Esophagus squamous epithelium (tissue), 5 donors: ENCODE measurements around the gene LAMA3. TPM values are rescaled to one million over a fixed set of nuclear protein-coding genes. Genes with fewer than 3 reads are reported as not detected.
"Not testable (repeated sequence)": the region's sequence is repeated elsewhere in the genome, so short reads cannot be mapped to it uniquely, and the experiment has no call there.

Source experiments
- DNase-seq: peaks from one replicate; lab custom pipeline; 2025; lab: John Stamatoyannopoulos, UW
- H3K27ac ChIP-seq, 4 donors: fragments of 200-600 bp; sonication (generic); one replicate each; pipeline ENCODE4 v1.5.1; 2016 to 2019; ENCODE audit warnings: mild to moderate bottlenecking in 1 of 4
- H3K27me3 ChIP-seq, 4 donors: fragments of 200-600 bp; sonication (generic); 1 replicate in 3 of 4; 2 replicates in 1 of 4; pipeline versions ENCODE4 v1.5.1 to v1.6.0; 2017 to 2021; ENCODE audit warnings: antibody characterized with exemption in 1 of 4
- H3K36me3 ChIP-seq, 3 donors: fragments of 200-600 bp; sonication (generic); one replicate each; pipeline ENCODE4 v1.5.1; 2016 to 2019
- H3K4me1 ChIP-seq, 3 donors: fragments of 200-600 bp; sonication (generic); one replicate each; pipeline ENCODE4 v1.5.1; 2017 to 2019
- H3K4me3 ChIP-seq, 4 donors: fragments of 200-600 bp; sonication (generic); 1 replicate in 3 of 4; 2 replicates in 1 of 4; pipeline ENCODE4 v1.5.1; 2016 to 2019; ENCODE audit warnings: mild to moderate bottlenecking in 2 of 4, moderate library complexity in 1 of 4
- H3K9me3 ChIP-seq, 3 donors: fragments of 200-600 bp; sonication (generic); one replicate each; pipeline ENCODE4 v1.5.1; 2016 to 2019
- POLR2A ChIP-seq, 4 donors: fragments of 450-650 bp; IDR thresholded peaks; one replicate each; pipeline ENCODE4 v1.6.1; 2017; ENCODE audit warnings: antibody characterized with exemption in 4 of 4, mild to moderate bottlenecking in 4 of 4, moderate library complexity in 3 of 4
- WGBS, 2 donors: methylation state at CpG; one replicate each; pipeline ENCODE4 v1.1.5; 2018; 5-methylcytosine and 5-hydroxymethylcytosine counted together
- intact Hi-C: fragments of 100-400 bp; cut with DNase I; formaldehyde crosslinking; loops from one replicate; pipeline ENCODE4 v1.15.0; 2022
- total RNA-seq, 4 donors: library from RNA; depleted of rRNA; stranded (reverse); fragments of >200 nt; gene quantifications; one replicate each; pipeline ENCODE4 v1.1.0, GENCODE V29; 2016
- TF ChIP-seq, protein P1 (sequence below), 6 experiments: fragments of 450-650 bp in 4 of 6; fragments of 200-600 bp in 2 of 6; sonication (generic) in 2 of 6; IDR thresholded peaks; one replicate each; pipeline ENCODE4 v1.5.1; 2016 to 2019; ENCODE audit warnings: antibody characterized with exemption in 6 of 6, mild to moderate bottlenecking in 4 of 6, moderate library complexity in 4 of 6
- donor health status: DM: yes; HTN: yes; CAD: no.

The LAMA3 gene
- total RNA-seq, 4 donors from 2014 or later: 28.7 to 81.3 (median 44.8) TPM

DNA sequence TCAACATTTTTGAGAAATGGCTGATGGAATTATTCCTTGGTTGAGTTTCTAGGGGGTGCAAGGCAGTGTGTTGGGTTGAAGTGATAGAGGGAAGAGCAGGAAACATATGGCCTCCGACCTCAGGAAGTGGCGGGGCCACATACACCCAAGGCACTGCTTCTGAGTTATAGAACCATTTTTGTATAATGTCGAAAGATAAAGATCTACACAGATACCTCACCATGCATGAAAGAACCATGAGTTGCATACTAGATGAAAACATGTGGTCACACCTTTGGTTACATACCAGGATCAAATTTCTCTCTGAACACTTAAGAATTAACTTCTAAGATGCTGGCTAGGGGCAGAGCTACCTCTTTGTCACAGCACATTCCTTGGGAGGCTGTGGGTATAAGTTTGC is 23.2 kb downstream of the LAMA3 start:
- intact Hi-C loops: no loop called here
- peaks cover 0 to 42% (median 10%) of the 10 kb centered on the region in 3 donors for H3K4me1 ChIP-seq
- 67 to 79% methylated on average over 3 of the region's 3 CpGs for WGBS, 2 donors

DNA sequence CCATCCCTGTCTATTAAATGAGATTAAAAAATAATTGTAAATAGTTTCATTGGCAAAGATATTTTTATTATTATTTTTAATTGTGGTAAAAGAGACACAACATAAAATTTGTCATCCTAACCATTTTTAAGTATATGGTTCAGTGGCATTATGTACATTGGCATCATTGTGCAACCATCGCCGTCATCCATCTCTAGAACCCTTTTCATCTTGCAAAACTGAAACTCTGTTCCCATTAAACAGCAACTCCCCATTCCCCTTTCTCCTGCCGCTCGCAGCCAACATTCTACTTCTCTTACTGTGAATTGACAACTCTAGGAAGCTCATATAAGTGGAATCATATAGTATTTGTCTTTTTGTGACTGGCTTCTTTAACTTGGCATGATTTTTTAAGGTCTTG is 25.3 kb downstream of the LAMA3 start:
- H3K9me3 ChIP-seq: no peaks in the 10 kb centered on the region
- peaks cover 0 to 57% (median 10%) of the 10 kb centered on the region in 3 donors for H3K4me1 ChIP-seq
- DNase-seq: no peak
- H3K27ac ChIP-seq: no peak overlapping the region
- no peak overlapping the region for H3K4me3 ChIP-seq
- no peaks in the 10 kb centered on the region for H3K36me3 ChIP-seq
- no peak for TF ChIP-seq POLR2A (IDR thresholded peaks at IDR 0.05)
- TF ChIP-seq, protein P1, sequence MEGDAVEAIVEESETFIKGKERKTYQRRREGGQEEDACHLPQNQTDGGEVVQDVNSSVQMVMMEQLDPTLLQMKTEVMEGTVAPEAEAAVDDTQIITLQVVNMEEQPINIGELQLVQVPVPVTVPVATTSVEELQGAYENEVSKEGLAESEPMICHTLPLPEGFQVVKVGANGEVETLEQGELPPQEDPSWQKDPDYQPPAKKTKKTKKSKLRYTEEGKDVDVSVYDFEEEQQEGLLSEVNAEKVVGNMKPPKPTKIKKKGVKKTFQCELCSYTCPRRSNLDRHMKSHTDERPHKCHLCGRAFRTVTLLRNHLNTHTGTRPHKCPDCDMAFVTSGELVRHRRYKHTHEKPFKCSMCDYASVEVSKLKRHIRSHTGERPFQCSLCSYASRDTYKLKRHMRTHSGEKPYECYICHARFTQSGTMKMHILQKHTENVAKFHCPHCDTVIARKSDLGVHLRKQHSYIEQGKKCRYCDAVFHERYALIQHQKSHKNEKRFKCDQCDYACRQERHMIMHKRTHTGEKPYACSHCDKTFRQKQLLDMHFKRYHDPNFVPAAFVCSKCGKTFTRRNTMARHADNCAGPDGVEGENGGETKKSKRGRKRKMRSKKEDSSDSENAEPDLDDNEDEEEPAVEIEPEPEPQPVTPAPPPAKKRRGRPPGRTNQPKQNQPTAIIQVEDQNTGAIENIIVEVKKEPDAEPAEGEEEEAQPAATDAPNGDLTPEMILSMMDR (IDR thresholded peaks at IDR 0.05): no peak
- WGBS, 2 donors: 77 to 92% methylated on average over 4 of the region's 4 CpGs
- no peaks in the 10 kb centered on the region for H3K27me3 ChIP-seq
- intact Hi-C loops: no loop called here

More for the DNA sequence above, 23.2 kb downstream of the LAMA3 start:
- DNase-seq: no peak
- Histone ChIP-seq H3K27me3 (no peaks in the 10 kb centered on the region), H3K36me3 (no peaks in the 10 kb centered on the region), H3K9me3 (peaks cover 0 to under 1% (median 0%) of the 10 kb centered on the region in 3 donors), H3K4me3 (no peak overlapping the region), H3K27ac (no peak overlapping the region)
- TF ChIP-seq, protein P1 (IDR thresholded peaks at IDR 0.05): no peak
- TF ChIP-seq POLR2A (IDR thresholded peaks at IDR 0.05): no peak

GRCh38 chr18:23716079-23716478 is 26.8 kb downstream of the LAMA3 start:
- DNase-seq, intact Hi-C loops, H3K4me3 ChIP-seq, H3K9me3 ChIP-seq, H3K27me3 ChIP-seq, H3K36me3 ChIP-seq: not testable (repeated sequence)
- Histone ChIP-seq H3K27ac (peak overlapping the region in 3 of 4 donors; percentile 15 to 44 (median 43)), H3K4me1 (peaks cover 0 to 54% (median 10%) of the 10 kb centered on the region in 3 donors)
- 42 to 51% methylated on average over 8 of the region's 8 CpGs for WGBS, 2 donors

GRCh38 chr18:23716516-23716915 is 27.3 kb downstream of the LAMA3 start:
- DNase-seq: no peak
- Histone ChIP-seq H3K27ac (peak overlapping the region in 3 of 4 donors; percentile 15 to 44 (median 43)), H3K4me3 (no peak overlapping the region), H3K27me3 (no peaks in the 10 kb centered on the region), H3K4me1 (peaks cover 0 to 50% (median 10%) of the 10 kb centered on the region in 3 donors), H3K36me3 (no peaks in the 10 kb centered on the region), H3K9me3 (no peaks in the 10 kb centered on the region)
- WGBS, 2 donors: 37 to 48% methylated on average over 3 of the region's 3 CpGs
- intact Hi-C loops: no loop called here
- TF ChIP-seq, protein P1 (IDR thresholded peaks at IDR 0.05): no peak
- no peak for TF ChIP-seq POLR2A (IDR thresholded peaks at IDR 0.05)

- Histone ChIP-seq H3K9me3 (no peaks in the 10 kb centered on the region), H3K27me3 (no peaks in the 10 kb centered on the region), H3K36me3 (no peaks in the 10 kb centered on the region), H3K27ac (peak overlapping the region in 3 of 4 donors; percentile 15 to 44 (median 43)), H3K4me3 (no peak overlapping the region), H3K4me1 (peaks cover under 1 to 54% (median 12%) of the 10 kb centered on the region in 3 donors)
- TF ChIP-seq POLR2A (IDR thresholded peaks at IDR 0.05): no peak
- TF ChIP-seq, protein P1 (IDR thresholded peaks at IDR 0.05): no peak
- DNase-seq: no peak
- intact Hi-C loops: no loop called here
Measured at GRCh38 chr18:23716966-23717365, 27.7 kb downstream of the LAMA3 start.
